GM12878 (cell line): ENCODE data around the gene MT3. TPM values are rescaled to one million over a fixed set of nuclear protein-coding genes. Genes with fewer than 3 reads are reported as not detected.
A peak's percentile ranks its signal among the peaks of the same experiment; 100 is the strongest.

Source experiments
- ATAC-seq: fragments of 200-7000 bp; cut with Tn5 transposase; 3 replicates; pipeline ENCODE4 v1.9.1; 2020; ENCODE audit warnings: mild to moderate bottlenecking, moderate library complexity
- BruUV-seq: library from RNA; stranded (reverse); fragments of 400-500 nt; replicated peaks from 2 replicates; lab custom pipeline; 2021; lab: Mats Ljungman, UMichigan
- CTCF ChIA-PET: fragments of 300-600 bp; sonication (Branson Sonifier 250); formaldehyde crosslinking; extraction: SDS; loops from one replicate; lab custom pipeline; 2021; ENCODE audit warnings: inconsistent platforms; lab: Yijun Ruan, JAX
- POLR2A ChIA-PET: fragments of 350-600 bp; formaldehyde crosslinking; extraction: SDS; loops from one replicate; lab custom pipeline; 2021; ENCODE audit warnings: inconsistent platforms; lab: Charles Lee
- RAD21 ChIA-PET: fragments of 300-600 bp; sonication (Branson Sonifier 250); formaldehyde crosslinking; loops from one replicate; lab custom pipeline; 2023; ENCODE audit warnings: antibody characterized with exemption; ENCODE audit not compliant: unreplicated experiment; lab: Charles Lee
- SMC1A ChIA-PET: fragments of 300-600 bp; sonication (Branson Sonifier 250); formaldehyde crosslinking; loops from one replicate; lab custom pipeline; 2023; ENCODE audit not compliant: unreplicated experiment, uncharacterized antibody; lab: Charles Lee
- DNase-seq: peaks from one replicate; pipeline ENCODE4 v3.0.0-alpha.2; 2011; ENCODE audit warnings: low read depth, low spot score
- FAIRE-seq: peaks from 3 replicates; lab custom pipeline; 2011; peaks lifted over from hg19 to GRCh38; lab: Jason Lieb, UNC
- H2AFZ ChIP-seq: 2 replicates; pipeline ENCODE4 v1.6.0; 2011; ENCODE audit warnings: low read depth, low read length, control low read depth; ENCODE audit not compliant: control insufficient read depth
- H3K27ac ChIP-seq: 2 replicates; pipeline ENCODE4 v1.5.1; 2011; ENCODE audit warnings: control low read depth; ENCODE audit not compliant: control insufficient read depth, insufficient read depth
- H3K27me3 ChIP-seq, 2 experiments: replicated peaks in 1 of 2; 2 replicates each; pipeline versions ENCODE4 v1.6.0 to v1.6.1; 2011; ENCODE audit warnings: low read length in 1 of 2; ENCODE audit not compliant: control insufficient read depth in 2 of 2, insufficient read depth in 2 of 2
- H3K36me3 ChIP-seq, 2 experiments: 2 replicates each; pipeline ENCODE4 v1.5.1; 2011; ENCODE audit warnings: low read length in 1 of 2; ENCODE audit not compliant: control insufficient read depth in 2 of 2, insufficient read depth in 2 of 2
- H3K4me1 ChIP-seq: 2 replicates; pipeline ENCODE4 v1.6.1; 2011; ENCODE audit warnings: mild to moderate bottlenecking, low read length, moderate library complexity, mixed read lengths; ENCODE audit not compliant: control insufficient read depth, insufficient read depth
- H3K4me2 ChIP-seq: 2 replicates; pipeline ENCODE4 v1.6.0; 2011; ENCODE audit warnings: control low read depth; ENCODE audit not compliant: control insufficient read depth, insufficient read depth
- H3K4me3 ChIP-seq: fragments of 200-600 bp; sonication (generic); 2 replicates; pipeline ENCODE4 v1.5.1; 2016
- H3K79me2 ChIP-seq: 2 replicates; pipeline ENCODE4 v1.6.0; 2011; ENCODE audit warnings: low read length; ENCODE audit not compliant: control insufficient read depth, insufficient read depth
- H3K9ac ChIP-seq: 2 replicates; pipeline ENCODE4 v1.8.0; 2011; ENCODE audit warnings: low read length, control low read depth, mixed read lengths; ENCODE audit not compliant: control insufficient read depth, insufficient read depth
- H3K9me3 ChIP-seq: replicated peaks from 3 replicates; pipeline ENCODE4 v1.5.1; 2011; ENCODE audit warnings: mild to moderate bottlenecking, low read length; ENCODE audit not compliant: control insufficient read depth, insufficient read depth
- H4K20me1 ChIP-seq: 2 replicates; pipeline ENCODE4 v1.6.0; 2011; ENCODE audit not compliant: control insufficient read depth, insufficient read depth
- CHD4 ChIP-seq: fragments of 200-600 bp; sonication (generic); IDR thresholded peaks from 2 replicates; pipeline ENCODE4 v1.6.1; 2016; ENCODE audit warnings: mild to moderate bottlenecking
- JUND ChIP-seq: IDR thresholded peaks from 2 replicates; pipeline ENCODE4 v1.6.1; 2012; ENCODE audit warnings: low read depth, mild to moderate bottlenecking, low read length, improper control_type of control experiment, moderate library complexity
- MYB ChIP-seq: fragments of 150-350 bp; IDR thresholded peaks from 2 replicates; pipeline ENCODE4 v1.6.1; 2014; ENCODE audit warnings: mild to moderate bottlenecking, low read depth, low read length, borderline replicate concordance
- NFYA ChIP-seq: IDR thresholded peaks from 2 replicates; pipeline ENCODE4 v1.6.1; 2011; ENCODE audit warnings: low read depth, mild to moderate bottlenecking, low read length, improper control_type of control experiment, borderline replicate concordance
- NFYB ChIP-seq: IDR thresholded peaks from 2 replicates; pipeline ENCODE4 v1.6.1; 2011; ENCODE audit warnings: low read depth, mild to moderate bottlenecking, low read length, improper control_type of control experiment, moderate library complexity; ENCODE audit not compliant: insufficient read depth
- NRF1 ChIP-seq: conservative IDR thresholded peaks from 2 replicates; pipeline ENCODE4 v1.6.1; 2011; ENCODE audit warnings: mild to moderate bottlenecking, low read depth, low read length, improper control_type of control experiment
- TBL1XR1 ChIP-seq: IDR thresholded peaks from 2 replicates; pipeline ENCODE4 v1.6.1; 2012; ENCODE audit warnings: low read depth, low read length, improper control_type of control experiment
- WGBS: methylation state at CpG from one replicate; pipeline ENCODE4 v1.1.6; 2016; ENCODE audit warnings: low lambda C conversion rate; ENCODE audit not compliant: insufficient replicate concordance, insufficient coverage; ENCODE audit errors: missing lambda C conversion rate; 5-methylcytosine and 5-hydroxymethylcytosine counted together
- in situ Hi-C: fragments of 300-500 bp; cut with MboI; formaldehyde crosslinking; loops from 9 replicates; pipeline ENCODE4 v1.14.3; 2018; ENCODE audit warnings: mixed read lengths
- intact Hi-C: fragments of 100-400 bp; cut with micrococcal nuclease; formaldehyde crosslinking; loops from one replicate; pipeline ENCODE4 v1.14.2; 2022; ENCODE audit not compliant: unreplicated experiment
- polyA plus RNA-seq, 11 experiments: library from polyadenylated mRNA; depleted of rRNA in 4 of 11; unstranded in 6 of 11; stranded (reverse) in 5 of 11; fragments of >200 nt; fragmentation: Nextera tagmentation in 4 of 11; fragmentation: Illumina TruSeq in 1 of 11; extraction: Ambion mirVana in 4 of 11; extraction: Trizol in 1 of 11; gene quantifications; 1 replicate in 1 of 11; 2 replicates in 10 of 11; pipeline versions ENCODE4 v1.2.1 to v1.2.3, GENCODE V29; 2011 to 2016; ENCODE audit warnings: inconsistent platforms in 2 of 11, missing spikeins in 2 of 11, low read depth in 1 of 11
- total RNA-seq, 4 experiments: library from RNA; depleted of rRNA in 3 of 4; stranded (reverse); fragments of >200 nt in 3 of 4; fragmentation: Illumina TruSeq in 1 of 4; extraction: Trizol in 1 of 4; gene quantifications; 2 replicates each; pipeline versions ENCODE4 v1.2.1 to v1.2.3, GENCODE V29; 2013 to 2021
- TF ChIP-seq, protein P1 (sequence below): IDR thresholded peaks from 2 replicates; pipeline ENCODE4 v1.6.1; 2011; ENCODE audit warnings: borderline replicate concordance, low read depth, mild to moderate bottlenecking, moderate library complexity, low read length; ENCODE audit not compliant: insufficient read depth, poor library complexity, severe bottlenecking
- TF ChIP-seq, protein P2 (sequence below): fragments of 450-650 bp; IDR thresholded peaks from 2 replicates; pipeline ENCODE4 v1.6.1; 2017; ENCODE audit warnings: mild to moderate bottlenecking, moderate library complexity

Gene MT3
- total and polyA plus RNA-seq, 10 of the 15 experiments (the other 5 are each of a cell fraction or from before 2014, with no cell fraction given) = 0.41 TPM; not detected in 9

DNA sequence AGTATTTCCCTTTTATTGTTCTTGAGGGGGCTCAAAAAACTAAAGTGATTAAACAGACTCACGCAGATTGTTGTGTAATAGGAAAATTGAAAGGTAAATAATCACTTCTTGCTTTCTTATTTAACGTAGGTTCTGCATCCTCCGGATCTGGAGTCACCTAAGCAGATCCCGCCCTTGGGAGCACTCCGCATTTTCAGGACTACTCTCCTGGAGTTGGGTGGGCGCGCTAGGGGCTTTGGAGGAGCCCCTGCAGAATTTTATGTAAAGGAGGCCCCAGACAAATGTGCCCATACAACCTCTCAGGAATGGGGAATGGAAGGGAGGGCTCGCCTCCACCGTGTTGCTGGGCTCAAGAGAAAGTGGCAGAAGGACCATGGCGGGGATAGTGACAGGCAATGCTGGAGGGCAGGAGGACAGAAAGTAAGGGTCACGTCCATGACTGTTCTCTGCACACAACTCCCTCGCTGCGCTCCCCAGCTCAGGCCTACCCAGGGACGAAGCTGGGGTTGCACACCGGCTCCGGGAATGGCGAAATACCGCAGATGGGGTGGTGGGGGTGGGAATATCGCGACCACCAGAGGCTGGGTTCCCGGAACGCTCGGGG is 27.4 kb downstream of the MT3 start:
- H3K4me1 ChIP-seq = peaks cover 4% of the 10 kb centered on the region; the same call in 1 of the 2 replicates
- no peak overlapping the region for H3K27ac ChIP-seq
- WGBS = 71% methylated on average over 23 of the region's 23 CpGs
- in situ Hi-C loops (no loop called here), intact Hi-C loops (no loop called here)
- H3K9ac ChIP-seq = no peak overlapping the region
- H3K79me2 ChIP-seq = no peaks in the 10 kb centered on the region
- no peaks in the 10 kb centered on the region for H3K36me3 ChIP-seq
- no peak for FAIRE-seq
- no peaks in the 10 kb centered on the region for H3K9me3 ChIP-seq
- H3K4me2 ChIP-seq = 0 out of 2 replicates have a peak overlapping the region, but pooled peaks have one; percentile 35
- POLR2A ChIA-PET = interaction anchor here (0.6 kb wide), 1 partner anchor 309 kb away, joined by 3 read pairs; no protein-coding TSS in a partner anchor
- no peak overlapping the region for H3K4me3 ChIP-seq
- no TSS peak for BruUV-seq
- no peak for ATAC-seq
- H3K27me3 ChIP-seq = peaks cover 0 to 5% of the 10 kb centered on the region in 2 experiments; a peak in 2 of 4 replicates
- SMC1A ChIA-PET = no interaction called here
- RAD21 ChIA-PET = no interaction called here
- H4K20me1 ChIP-seq = no peaks in the 10 kb centered on the region
- no peak for DNase-seq
- CTCF ChIA-PET = no interaction called here
- TF ChIP-seq MYB = no peak
- TF ChIP-seq, protein P1, sequence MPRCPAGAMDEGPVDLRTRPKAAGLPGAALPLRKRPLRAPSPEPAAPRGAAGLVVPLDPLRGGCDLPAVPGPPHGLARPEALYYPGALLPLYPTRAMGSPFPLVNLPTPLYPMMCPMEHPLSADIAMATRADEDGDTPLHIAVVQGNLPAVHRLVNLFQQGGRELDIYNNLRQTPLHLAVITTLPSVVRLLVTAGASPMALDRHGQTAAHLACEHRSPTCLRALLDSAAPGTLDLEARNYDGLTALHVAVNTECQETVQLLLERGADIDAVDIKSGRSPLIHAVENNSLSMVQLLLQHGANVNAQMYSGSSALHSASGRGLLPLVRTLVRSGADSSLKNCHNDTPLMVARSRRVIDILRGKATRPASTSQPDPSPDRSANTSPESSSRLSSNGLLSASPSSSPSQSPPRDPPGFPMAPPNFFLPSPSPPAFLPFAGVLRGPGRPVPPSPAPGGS = no peak
- TF ChIP-seq, protein P2, sequence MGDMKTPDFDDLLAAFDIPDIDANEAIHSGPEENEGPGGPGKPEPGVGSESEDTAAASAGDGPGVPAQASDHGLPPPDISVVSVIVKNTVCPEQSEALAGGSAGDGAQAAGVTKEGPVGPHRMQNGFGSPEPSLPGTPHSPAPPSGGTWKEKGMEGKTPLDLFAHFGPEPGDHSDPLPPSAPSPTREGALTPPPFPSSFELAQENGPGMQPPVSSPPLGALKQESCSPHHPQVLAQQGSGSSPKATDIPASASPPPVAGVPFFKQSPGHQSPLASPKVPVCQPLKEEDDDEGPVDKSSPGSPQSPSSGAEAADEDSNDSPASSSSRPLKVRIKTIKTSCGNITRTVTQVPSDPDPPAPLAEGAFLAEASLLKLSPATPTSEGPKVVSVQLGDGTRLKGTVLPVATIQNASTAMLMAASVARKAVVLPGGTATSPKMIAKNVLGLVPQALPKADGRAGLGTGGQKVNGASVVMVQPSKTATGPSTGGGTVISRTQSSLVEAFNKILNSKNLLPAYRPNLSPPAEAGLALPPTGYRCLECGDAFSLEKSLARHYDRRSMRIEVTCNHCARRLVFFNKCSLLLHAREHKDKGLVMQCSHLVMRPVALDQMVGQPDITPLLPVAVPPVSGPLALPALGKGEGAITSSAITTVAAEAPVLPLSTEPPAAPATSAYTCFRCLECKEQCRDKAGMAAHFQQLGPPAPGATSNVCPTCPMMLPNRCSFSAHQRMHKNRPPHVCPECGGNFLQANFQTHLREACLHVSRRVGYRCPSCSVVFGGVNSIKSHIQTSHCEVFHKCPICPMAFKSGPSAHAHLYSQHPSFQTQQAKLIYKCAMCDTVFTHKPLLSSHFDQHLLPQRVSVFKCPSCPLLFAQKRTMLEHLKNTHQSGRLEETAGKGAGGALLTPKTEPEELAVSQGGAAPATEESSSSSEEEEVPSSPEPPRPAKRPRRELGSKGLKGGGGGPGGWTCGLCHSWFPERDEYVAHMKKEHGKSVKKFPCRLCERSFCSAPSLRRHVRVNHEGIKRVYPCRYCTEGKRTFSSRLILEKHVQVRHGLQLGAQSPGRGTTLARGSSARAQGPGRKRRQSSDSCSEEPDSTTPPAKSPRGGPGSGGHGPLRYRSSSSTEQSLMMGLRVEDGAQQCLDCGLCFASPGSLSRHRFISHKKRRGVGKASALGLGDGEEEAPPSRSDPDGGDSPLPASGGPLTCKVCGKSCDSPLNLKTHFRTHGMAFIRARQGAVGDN = no peak
- TF ChIP-seq JUND = no peak
- TF ChIP-seq NFYB = no peak
- TF ChIP-seq CHD4 = no peak
- TF ChIP-seq TBL1XR1 = no peak
- no peak for TF ChIP-seq NRF1
- TF ChIP-seq NFYA = no peak
- no peak overlapping the region for H2AFZ ChIP-seq
